Right forelimb (tissue), 1 donor: ENCODE results near the gene FAM13A.

ENCODE experiments used
- DNase-seq: peaks from one replicate; pipeline ENCODE4 v3.0.0-alpha.2; 2018

FAM13A gene

DNA sequence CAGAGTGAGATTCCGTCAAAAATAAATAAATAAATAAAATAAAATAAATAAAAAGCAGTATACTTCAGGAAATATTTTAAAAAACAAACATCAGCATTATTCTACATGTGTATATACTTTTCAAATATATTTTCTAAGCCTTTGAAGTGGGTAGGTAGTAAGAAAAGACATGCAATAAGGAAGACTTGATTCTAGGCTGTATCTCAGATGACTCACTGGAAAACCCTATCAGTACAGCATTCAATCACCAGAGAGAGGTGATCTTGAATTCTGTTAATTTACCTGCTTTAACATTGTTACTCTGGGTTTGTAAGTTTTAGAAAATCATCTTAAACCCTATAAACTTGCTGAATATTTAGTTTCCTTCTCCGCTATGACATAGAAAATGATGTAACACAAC lies 252.8 kb downstream of the FAM13A start:
- DNase-seq: no peak

DNA sequence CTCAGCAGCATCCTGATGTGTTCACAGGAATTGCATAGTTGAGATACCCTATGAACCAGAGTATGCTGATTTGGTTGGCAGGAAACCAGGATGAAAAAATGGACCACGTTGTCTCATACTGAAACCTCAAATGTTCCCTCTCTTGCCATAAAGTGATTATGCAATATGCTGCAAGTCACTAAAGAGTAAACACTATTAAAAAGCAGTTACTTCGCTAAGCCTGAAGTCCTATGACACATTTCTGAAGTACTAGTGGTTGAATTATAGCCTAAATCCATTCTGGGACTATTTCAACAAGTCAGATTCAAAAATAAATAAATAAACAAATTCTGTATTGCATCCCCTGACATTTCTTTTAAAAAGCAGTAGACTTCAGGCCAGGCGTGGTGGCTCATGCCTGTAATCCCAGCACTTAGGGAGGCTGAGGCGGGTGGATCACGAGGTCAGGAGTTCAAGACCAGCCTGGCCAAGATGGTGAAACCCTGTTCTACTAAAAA lies 253.3 kb downstream of the FAM13A start:
- DNase-seq: no peak

DNA sequence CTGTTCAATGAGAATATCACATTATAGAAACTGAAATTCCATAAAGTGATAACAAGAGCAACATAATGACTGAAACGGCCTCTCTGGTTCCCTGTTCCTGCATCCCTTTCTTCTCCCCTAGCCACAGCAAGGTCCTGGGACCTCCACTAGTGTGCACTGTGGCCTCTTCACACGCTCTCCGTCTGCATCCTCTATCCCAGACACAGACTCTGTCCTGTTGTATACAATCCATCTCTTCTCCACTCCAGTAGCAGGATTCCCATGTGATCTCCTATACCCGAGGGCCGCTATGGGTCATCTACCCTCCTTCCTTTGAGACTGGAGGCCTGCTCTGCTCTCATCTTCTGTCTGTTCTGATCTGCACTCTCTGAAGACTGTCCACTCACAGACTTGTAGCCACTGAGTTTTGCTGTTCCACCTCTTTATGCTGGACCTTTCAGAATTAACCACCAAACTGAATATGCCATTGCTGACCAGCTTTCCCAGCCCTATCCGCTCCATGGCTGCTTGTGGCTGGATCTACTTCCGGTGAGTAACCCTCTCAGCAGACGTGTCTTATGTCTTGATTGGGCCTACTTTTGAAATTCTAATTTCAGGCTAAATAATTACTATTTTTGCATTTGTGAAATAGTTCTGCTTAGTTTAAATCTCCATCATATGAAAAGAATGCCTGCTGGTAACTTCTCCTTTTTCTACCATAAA lies 254.2 kb downstream of the FAM13A start:
- no peak for DNase-seq

DNA sequence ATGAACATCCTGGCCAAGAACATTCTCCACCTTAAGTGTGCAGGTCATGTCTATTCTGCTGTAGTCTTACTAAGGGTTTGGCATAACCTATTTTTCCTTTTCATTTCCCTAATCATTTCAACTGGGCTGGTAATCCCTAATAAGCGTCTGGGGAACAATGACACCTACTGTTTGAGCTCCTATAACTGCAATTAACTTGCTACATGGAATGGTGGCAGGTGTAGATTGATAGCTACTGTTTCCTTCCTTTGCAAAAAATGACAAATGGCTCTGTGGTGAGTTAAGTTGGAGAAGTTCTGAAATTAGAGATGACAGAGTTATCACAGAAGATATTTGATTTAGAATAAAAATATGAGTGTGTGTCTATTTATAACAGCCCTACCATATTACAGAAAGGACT lies 254.8 kb downstream of the FAM13A start:
- DNase-seq: no peak

DNA sequence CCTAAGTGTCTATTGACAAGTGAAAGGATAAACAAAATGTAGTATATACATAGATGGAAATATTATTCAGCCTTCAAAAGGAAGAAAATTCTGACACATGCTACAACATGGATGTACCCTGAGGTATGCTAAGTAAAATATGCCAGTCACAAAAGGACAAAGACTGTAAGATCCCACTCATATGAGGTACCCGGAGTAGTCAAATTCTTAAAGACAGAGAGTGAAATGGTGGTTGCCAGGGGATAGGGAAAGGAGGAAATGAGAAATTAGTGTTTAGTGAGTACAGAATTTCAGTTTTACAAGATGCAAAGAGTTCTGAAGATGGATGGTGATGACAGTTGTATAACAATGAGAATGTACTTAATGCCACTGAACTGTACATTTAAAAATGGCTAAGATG lies 257.1 kb downstream of the FAM13A start:
- DNase-seq: no peak

DNA sequence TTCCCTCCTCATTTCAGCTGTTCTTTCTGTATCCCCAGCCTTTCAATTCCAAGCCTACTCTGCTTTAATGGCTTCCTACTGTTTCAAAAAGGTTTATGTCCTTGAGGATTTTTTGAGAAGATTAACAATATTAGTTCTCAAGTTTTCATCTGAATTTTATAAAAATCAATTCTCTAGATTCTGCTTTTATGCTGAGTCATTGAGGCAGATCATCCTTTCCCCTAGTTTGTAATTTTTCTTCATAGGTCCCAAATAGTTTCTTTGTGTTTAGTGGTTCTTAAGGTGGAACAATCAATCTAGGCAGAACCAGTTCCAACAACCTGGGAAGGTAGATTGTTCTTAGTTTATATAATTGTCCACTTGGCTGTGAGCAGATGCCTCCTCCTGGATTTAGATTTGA lies 259.3 kb downstream of the FAM13A start:
- DNase-seq: no peak

DNA sequence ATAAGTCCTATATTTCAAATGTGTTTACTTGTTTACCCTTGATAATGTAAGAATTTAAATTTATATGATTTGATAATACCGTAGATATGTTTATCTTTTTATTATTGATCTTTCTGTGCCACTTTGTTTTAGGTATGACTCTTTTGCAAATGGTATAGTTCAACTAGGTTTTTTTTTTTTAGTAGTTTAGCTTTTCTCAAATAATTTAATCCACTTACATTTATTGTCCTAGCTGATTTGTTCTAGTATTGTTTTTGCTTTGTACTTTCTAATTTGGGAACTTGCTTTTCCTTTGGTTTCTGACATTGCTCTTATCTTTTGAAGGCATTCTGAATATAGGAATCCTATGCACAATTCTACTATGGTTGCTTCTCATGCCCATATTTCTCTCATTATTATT lies 260.4 kb downstream of the FAM13A start:
- DNase-seq: no peak

DNA sequence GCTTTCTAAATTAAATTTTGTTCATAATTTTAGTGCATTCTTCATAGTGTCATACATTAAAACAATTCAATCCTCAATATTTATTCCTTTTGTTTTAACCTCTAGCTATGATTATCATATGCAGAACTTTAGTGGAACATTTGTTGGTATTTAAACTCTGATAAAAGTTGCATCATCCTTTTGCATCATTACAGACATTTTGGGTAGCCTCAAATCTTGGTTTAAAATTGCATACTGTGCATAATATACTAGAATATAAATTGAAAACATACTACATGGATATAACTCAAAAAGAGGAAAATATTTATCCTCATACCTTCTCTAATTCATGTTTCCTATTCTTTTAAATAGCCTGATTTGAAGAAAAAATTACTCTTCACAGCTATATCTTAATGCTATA lies 262.0 kb downstream of the FAM13A start:
- DNase-seq: no peak

DNA sequence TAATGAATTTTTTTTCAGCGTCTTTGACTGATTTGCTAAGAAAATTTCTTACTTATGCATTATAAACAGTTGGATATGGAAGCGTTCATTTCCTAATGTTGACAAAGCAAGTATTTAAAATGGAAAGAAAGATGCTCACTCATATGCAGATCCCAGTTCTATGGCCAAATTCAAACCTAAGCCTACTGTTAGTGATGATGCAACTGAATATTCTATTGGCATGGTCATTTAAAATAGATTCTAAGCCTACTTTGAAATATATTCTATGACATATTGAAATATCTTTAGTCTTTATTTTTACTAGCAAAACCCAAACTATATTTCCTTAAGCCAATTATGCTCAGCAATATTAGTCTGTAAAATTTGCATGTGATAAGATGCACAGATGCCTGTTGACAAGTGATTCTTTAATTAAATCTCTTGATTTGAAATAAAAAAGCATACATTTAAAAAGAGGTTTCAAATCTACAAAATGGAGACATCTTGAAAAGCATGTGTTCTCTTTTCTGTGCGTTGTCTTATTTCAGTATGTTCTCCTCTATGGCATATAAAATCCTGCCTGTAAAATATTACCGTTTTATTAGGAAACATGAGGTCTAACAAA lies 262.8 kb downstream of the FAM13A start:
- DNase-seq: no peak

DNA sequence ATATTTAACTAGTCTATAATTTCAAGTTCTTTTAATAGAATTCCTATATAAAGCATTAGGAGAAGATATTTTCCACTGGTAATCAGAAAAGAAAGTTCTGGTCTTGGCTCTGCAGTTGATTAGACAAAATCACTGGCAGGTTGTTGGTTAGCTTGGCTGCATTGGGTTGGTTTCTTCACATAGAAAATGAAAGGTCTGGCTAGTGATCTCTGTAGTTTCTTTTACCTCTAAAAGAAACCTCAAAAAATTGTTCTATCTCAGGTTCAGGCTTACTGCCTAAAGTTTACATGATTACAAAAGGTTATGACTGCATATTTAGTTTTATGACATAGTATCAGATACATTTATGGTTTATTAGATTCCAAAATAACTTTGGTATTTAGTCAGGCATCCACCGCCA lies 263.5 kb downstream of the FAM13A start:
- DNase-seq: no peak

DNA sequence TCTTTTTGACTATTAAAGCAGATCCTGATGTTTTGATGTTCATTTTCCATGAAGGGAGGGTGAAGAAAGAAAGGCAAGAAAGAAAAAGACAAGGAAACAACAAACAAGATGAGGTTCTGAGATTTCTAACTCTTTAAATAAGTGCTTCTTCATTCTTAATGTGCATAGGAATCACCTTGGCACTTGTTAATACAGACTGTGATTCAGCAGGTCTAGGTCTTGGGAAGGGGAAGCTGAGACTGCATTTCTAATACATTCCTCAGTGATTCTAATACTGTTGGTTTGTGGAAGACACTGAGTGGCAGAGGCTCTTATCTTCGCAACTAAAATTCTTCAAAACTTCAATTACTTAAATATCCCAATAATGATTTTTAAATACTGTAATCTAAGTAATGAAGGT lies 264.2 kb downstream of the FAM13A start:
- no peak for DNase-seq

DNA sequence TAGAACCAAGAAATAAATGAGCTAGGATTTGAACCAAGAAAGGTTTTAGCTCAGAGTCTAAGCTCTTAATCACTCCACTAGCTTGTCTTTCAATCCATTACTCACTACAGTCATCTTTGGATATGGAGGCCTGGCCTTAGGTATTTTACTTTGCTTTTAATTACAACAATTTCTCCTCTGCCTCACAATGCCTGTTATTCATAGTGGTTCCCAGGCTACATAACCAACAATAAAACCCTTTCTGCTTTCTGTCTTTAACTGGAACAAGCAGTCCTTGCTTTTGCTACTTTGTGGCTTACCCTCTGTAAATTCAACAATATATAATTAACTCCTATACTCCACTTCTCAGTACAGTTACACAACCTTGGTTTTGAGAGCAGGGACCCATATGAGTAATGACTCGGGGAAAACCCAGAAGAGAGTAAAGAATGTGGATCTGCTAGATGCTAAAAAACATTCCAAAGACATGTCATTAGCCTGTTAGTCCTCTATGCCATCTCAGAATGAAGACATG lies 264.7 kb downstream of the FAM13A start:
- DNase-seq: no peak

DNA sequence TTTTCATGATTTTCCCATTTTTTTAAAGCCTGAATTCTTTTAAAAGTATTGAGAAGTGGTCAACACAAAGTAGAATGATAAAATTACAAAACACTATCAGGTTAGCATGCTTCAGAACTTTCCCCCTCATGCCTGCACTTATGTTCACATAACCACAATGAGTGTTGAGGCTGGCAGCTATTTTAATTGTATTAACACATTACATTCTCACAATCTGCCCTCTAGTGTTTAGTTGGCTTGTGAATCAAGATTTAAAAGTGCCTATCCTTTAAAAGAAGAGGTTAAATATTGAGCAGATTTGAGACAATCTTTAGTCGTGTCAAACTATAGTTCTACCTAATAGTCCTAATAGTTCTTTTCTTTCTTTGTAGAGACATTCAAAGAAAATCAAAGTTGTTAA lies 265.7 kb downstream of the FAM13A start:
- DNase-seq: no peak

DNA sequence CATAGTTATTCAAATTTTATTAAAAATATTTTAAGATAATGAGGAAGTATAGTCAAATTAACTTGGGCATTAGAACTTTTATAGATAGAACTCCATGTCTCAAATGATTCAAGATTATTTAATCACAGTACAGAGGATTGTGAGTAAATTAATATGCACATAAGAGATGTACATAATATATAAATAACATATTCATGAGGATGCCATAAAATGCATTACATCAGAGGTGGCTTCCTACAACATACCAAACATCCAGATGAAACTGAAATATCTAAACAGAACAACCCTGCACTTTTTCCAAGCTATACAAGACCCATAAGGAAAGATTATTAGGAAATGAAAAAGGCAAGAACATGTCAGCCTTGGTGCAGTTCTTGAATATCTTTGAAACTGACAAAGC lies 268.1 kb downstream of the FAM13A start:
- no peak for DNase-seq

DNA sequence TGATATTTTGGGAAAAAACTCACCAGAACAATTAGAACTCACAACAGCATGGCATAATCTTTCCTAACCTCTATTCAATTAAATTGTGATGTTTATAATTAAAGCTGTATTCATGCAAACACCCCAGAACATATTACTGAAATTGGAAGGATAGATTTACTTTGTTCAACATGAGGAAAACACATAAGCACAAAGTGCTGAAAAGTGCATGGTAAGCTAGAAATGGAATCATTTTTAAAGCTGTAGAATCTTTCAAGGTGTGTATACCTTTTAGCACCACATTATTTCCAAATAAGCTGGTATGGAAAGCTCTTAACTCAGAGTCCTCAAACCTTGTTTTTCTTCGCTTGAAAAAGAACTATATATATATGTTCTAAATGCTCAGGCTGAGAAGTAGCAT lies 268.6 kb downstream of the FAM13A start:
- DNase-seq: no peak

DNA sequence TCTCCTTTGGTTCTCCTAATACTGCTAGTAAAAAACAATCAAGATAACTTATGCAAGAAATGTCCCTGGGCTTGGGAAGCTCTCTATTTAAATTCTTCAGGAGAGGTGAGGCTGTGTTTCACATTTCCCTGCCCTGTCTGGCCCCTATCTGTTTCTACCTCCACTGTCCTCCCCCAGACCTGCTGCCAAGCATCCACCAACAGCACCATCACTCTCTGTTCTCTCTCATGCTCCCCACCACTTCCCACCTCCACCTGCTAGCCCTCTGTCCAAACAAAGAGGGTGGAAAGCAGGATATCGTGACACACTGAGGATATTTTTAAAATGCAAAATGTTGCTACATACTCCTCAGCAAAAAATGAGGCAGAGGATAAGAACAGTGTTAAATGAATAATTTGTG lies 271.0 kb downstream of the FAM13A start:
- DNase-seq: no peak

DNA sequence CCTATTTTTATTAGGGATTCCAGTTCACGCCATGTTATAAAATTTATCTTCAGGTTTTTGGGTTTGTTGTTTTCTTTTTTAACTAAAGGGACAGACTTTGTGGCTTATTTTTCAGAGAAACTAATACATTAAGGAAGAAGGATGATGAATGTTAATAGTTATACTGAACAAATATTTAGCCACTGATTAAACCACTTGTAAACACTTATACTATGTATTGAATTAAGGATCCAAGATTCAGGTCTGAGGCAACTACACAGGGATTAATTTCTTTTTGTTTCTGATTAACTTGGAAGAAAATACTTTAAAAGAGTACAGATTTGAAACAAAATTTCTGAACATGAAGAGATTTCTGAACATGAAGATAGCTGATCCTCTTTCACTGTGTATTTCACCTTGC lies 276.6 kb downstream of the FAM13A start:
- DNase-seq: no peak

DNA sequence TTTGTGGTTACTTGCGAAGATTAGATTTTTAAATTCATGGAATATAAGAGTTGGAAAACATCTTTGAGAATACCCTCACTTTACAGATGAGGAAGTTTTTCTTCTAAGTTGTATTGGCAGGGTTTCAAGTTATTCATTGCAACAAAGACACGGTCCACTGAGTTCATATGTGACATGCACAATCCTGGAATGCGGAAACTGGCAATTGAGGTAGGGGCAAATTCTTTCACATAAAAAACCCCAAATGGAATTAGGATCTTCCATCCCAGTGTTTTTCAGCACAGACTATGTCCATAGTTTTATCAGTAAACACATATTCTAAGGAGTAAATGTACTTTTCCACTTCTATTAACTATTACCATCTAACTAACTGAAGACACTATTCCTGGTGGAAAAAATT lies 277.6 kb downstream of the FAM13A start:
- no peak for DNase-seq

DNA sequence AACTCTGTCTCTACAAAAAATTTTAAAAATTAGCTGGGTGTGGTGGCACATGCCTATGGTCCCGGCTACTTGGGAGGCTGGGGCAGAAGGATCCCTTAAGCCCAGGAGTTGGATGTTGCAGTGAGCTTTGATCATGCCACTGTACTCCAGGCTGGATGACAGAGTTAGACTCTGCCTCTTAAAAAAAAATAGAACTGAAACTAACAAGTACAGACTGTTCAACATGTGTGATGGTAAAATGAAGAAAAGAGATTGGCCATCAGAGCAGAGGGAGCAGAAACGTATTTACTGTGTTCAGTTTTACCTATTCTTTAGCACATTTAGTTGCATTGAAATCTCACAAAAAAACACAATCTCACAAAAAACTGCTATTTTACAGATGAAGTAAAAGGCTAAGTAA lies 281.5 kb downstream of the FAM13A start:
- DNase-seq: no peak

DNA sequence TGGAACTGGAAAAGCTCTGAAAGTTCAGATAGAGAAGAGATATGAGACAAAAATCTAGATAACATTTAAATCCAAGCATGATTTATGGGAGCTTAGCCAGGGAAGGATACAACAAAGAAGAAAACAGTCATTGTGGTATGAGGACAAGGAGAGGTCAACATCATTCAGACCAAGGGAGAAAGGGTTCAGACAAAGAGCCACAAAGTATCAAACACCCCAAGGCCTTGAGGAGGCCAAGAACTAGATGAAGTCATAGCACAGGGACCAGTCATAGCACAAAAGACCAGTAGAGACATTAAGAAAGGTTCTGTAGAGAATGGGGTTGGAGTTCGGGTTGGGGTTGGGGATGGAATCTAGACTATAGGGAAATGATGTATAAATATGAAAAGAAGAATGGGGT lies 282.0 kb downstream of the FAM13A start:
- DNase-seq: no peak

DNA sequence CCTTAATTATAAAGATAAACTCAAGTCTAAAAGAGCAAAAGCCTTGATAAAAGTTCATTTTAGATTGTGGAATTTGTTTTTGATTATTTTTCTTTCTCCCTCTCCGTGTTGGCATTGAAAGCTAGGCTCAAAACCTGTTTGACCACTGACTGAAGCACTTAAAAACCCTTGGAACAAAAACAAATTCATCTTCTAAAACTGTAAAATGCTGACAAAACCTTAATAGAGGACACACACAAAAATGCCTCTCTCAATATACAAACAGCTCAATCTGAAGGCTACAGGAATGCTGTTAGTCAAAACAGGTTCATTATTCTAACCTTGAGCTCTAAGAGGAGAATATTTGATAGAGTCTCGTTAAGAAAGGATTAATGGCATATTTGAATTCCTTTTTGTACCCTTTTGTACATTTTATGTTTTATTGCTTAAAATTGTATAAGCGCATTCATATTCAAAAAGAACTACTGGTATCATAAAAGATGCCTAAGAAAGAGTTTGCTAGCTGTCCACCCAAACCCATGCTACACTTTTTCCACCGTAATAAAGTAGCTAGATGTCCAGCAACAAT lies 285.0 kb downstream of the FAM13A start:
- no peak for DNase-seq

DNA sequence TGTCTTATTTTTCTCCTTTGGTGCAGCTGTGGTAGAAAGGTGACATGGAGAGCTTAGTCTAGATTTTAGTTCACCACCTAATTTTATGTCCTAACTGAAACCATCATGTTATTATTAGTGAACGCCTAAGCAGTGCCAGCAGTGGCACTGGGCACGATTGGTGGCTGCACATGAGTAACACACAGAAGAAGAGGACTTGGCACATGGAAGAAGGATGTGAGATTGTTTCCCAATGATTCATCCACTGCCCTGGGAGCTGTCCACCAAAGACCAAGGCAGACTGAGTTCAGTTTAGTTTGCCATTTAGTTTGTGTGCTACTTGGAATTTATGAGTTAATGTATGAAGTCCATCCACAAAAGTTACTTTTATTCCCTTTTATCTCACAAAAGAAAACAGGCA lies 291.3 kb downstream of the FAM13A start:
- DNase-seq: no peak

DNA sequence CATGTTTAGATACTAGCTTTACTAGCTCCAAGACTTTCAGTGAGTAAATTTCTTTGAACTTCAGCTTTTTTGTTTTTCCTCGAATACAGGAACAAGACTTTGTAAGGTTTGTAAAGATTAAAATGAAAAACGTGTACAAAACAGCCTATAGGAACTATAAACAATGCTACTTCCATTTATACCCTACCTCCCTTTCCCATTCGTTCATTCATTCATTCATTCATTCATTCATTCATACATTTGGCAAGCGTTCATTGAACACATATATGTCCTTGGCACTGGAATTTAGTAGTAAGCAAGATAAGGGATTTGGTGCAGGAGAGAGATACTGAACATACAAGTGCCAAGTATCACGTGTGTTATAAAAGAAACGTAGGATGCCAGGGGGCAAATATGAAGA lies 293.9 kb downstream of the FAM13A start:
- DNase-seq: no peak

DNA sequence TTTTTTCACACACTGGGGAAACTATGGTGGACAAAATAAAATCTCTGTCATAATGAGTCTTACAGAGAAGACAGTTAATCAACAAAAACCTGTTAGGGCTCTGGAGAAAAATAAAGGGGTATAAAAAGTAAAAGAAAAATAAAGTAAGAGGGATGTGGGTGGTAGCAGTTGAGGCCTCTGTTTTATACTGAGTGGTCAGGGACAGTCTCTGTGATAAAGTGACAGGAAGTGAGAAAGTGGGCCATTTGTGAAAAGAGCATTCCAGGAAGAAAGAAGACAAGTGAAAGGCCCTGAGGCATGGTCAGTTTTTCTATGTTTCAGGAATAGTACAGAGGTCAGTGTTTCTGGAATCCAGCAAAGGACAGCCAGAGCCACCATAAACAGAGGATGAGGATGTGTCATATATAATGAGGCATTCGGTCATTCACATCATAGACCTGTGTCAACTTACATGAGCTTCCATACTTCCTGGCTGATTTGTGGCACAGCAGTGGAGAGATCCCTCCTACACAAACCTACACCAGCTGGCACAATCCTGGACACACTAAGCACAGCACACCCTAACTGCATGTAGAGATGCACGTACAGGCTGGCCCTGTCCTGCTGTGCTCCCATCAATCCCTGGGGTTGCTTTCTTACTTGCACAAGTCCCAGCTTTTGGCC lies 295.0 kb downstream of the FAM13A start:
- DNase-seq: no peak
